ENCODE results near the gene TMED10. TPM values are rescaled to one million over a fixed set of nuclear protein-coding genes. Genes with fewer than 3 reads are reported as not detected.

The TMED10 gene
- polyA plus RNA-seq, 2 of the 4 experiments (the other 2 are of a cell fraction), result 290 to 354 TPM

- H3K4me2 ChIP-seq, result no peak overlapping the region
- CTCF ChIA-PET, result interaction anchor here (0.6 to 1.3 kb wide), 8 partner anchors 11 to 377 kb away, joined by 3 to 7 read pairs (median 4); no protein-coding TSS in a partner anchor
Measured at GRCh38 chr14:75184039-75184438, 7.6 kb upstream of the TMED10 start.

DNA sequence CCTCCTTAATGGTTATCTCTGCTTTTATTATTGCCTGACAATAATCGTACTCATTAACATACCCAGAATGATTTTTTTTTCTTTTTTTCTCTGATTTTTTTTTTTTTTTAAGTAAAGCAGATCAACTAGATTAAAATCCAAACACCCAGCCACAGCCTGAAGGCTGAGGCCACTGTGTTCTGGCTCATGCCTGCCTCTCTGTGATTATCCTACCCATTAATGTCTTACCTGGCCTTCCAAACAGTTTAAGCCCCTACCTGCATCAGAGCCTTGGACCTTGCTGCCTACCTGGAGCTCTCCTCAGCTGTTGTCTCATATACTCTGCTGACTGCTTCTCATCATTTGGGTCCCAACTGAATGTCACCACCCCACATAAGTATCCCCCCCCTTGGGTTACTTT lies 6.8 kb upstream of the TMED10 start:
- POLR2A ChIA-PET, result interaction anchor here (0.7 to 2.0 kb wide), 2 partner anchors 76 to 94 kb away, joined by 3 to 7 read pairs; no protein-coding TSS in a partner anchor
- 22% methylated on average over 1 of the region's 1 CpG for WGBS (ENCODE audit: missing lambda C conversion rate)
- peak overlapping the region; percentile 57 for H3K4me2 ChIP-seq
- H3K4me1 ChIP-seq, result peaks cover 14% of the 10 kb centered on the region
- H3K9me3 ChIP-seq, result no peaks in the 10 kb centered on the region
- DNase-seq (ENCODE audit: low read depth in 1 of 2, low spot score in 1 of 2) (no peak), ATAC-seq (peak in 1 of 2 experiments; percentile 34; a peak in 3 of 6 replicates), FAIRE-seq (no peak)
- H3K27ac ChIP-seq, result peak overlapping the region; percentile 1 to 6; a peak in 1 of 6 replicates
- TF ChIP-seq PHF8 (IDR thresholded peaks at IDR 0.05; ENCODE audit: borderline replicate concordance, low read depth) (no peak), GATA3 (IDR thresholded peaks at IDR 0.05; ENCODE audit: borderline replicate concordance) (no peak), KDM1A (IDR thresholded peaks at IDR 0.05; ENCODE audit: low read depth) (no peak), RAD21 (conservative IDR thresholded peaks at IDR 0.05 in 1 of 2, IDR thresholded peaks at IDR 0.05 in 1 of 2) (no peak), HOXB5 (CRISPR knock-in tag; IDR thresholded peaks at IDR 0.05) (no peak), NFE2L2 (conservative IDR thresholded peaks at IDR 0.05; ENCODE audit: low read length) (no peak), TP53 (CRISPR knock-in tag; IDR thresholded peaks at IDR 0.05) (no peak), EHF (CRISPR knock-in tag; IDR thresholded peaks at IDR 0.05) (no peak), HES2 (IDR thresholded peaks at IDR 0.05) (no peak), ZSCAN20 (CRISPR knock-in tag; IDR thresholded peaks at IDR 0.05) (no peak), BHLHE40 (IDR thresholded peaks at IDR 0.05; ENCODE audit: low read depth, low read length) (no peak), FOXS1 (CRISPR knock-in tag; IDR thresholded peaks at IDR 0.05) (no peak), ZC3H11A (IDR thresholded peaks at IDR 0.05) (no peak), RCOR1 (IDR thresholded peaks at IDR 0.05; ENCODE audit: low read depth, low read length) (no peak), MAFK (IDR thresholded peaks at IDR 0.05; ENCODE audit: partially characterized antibody) (no peak), FOSL2 (IDR thresholded peaks at IDR 0.05) (no peak), FOSL2 (CRISPR knock-in tag; IDR thresholded peaks at IDR 0.05) (no peak), EHMT2 (IDR thresholded peaks at IDR 0.05; ENCODE audit: low read depth) (no peak), SREBF2 (IDR thresholded peaks at IDR 0.05) (no peak), ESRRA (IDR thresholded peaks at IDR 0.05; ENCODE audit: borderline replicate concordance, low read length) (no peak), EP300 (IDR thresholded peaks at IDR 0.05) (no peak)
- no peak overlapping the region for H3K4me3 ChIP-seq
- CTCF ChIA-PET, result interaction anchor here (0.6 to 1.3 kb wide), 6 partner anchors 35 to 378 kb away, joined by 3 to 5 read pairs (median 3); no protein-coding TSS in a partner anchor

More at GRCh38 chr14:75184039-75184438, 7.6 kb upstream of the TMED10 start:
- DNase-seq (ENCODE audit: low read depth in 1 of 2, low spot score in 1 of 2) (no peak), ATAC-seq (no peak), FAIRE-seq (no peak)
- TF ChIP-seq USF2 (IDR thresholded peaks at IDR 0.05) (no peak), SREBF2 (IDR thresholded peaks at IDR 0.05) (no peak), GATA3 (IDR thresholded peaks at IDR 0.05; ENCODE audit: borderline replicate concordance) (no peak), KDM5A (IDR thresholded peaks at IDR 0.05) (no peak), RFX5 (IDR thresholded peaks at IDR 0.05) (no peak), BHLHE40 (IDR thresholded peaks at IDR 0.05; ENCODE audit: low read depth, low read length) (no peak), EHF (CRISPR knock-in tag; IDR thresholded peaks at IDR 0.05) (no peak), NPAS2 (CRISPR knock-in tag; IDR thresholded peaks at IDR 0.05; ENCODE audit: borderline replicate concordance) (no peak), EP300 (IDR thresholded peaks at IDR 0.05) (no peak)
- TF ChIP-seq, protein P1, sequence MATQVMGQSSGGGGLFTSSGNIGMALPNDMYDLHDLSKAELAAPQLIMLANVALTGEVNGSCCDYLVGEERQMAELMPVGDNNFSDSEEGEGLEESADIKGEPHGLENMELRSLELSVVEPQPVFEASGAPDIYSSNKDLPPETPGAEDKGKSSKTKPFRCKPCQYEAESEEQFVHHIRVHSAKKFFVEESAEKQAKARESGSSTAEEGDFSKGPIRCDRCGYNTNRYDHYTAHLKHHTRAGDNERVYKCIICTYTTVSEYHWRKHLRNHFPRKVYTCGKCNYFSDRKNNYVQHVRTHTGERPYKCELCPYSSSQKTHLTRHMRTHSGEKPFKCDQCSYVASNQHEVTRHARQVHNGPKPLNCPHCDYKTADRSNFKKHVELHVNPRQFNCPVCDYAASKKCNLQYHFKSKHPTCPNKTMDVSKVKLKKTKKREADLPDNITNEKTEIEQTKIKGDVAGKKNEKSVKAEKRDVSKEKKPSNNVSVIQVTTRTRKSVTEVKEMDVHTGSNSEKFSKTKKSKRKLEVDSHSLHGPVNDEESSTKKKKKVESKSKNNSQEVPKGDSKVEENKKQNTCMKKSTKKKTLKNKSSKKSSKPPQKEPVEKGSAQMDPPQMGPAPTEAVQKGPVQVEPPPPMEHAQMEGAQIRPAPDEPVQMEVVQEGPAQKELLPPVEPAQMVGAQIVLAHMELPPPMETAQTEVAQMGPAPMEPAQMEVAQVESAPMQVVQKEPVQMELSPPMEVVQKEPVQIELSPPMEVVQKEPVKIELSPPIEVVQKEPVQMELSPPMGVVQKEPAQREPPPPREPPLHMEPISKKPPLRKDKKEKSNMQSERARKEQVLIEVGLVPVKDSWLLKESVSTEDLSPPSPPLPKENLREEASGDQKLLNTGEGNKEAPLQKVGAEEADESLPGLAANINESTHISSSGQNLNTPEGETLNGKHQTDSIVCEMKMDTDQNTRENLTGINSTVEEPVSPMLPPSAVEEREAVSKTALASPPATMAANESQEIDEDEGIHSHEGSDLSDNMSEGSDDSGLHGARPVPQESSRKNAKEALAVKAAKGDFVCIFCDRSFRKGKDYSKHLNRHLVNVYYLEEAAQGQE (IDR thresholded peaks at IDR 0.05), result no peak
- Histone ChIP-seq H3K4me3 (no peak overlapping the region), H3K27ac (no peak overlapping the region), H3K4me1 (peaks cover 14% of the 10 kb centered on the region), H3K9me3 (no peaks in the 10 kb centered on the region)
- 78% methylated on average over 3 of the region's 3 CpGs for WGBS (ENCODE audit: missing lambda C conversion rate)
- POLR2A ChIA-PET, result no interaction called here

All from A549 (cell line).